Activated T-helper 17 cell treated with anti-CD3 and anti-CD28 coated beads, Interleukin-2, amount 50 U/mL, for 72 hours (primary cell): ENCODE results near the gene GLCCI1. TPM values are rescaled to one million over a fixed set of nuclear protein-coding genes. Genes with fewer than 3 reads are reported as not detected.

Experiments used
- ATAC-seq: fragments of 150-1000 bp; cut with Tn5 transposase; replicated peaks from 2 replicates; pipeline ENCODE4 v1.10.0; 2021; ENCODE audit warnings: mild to moderate bottlenecking, moderate library complexity
- H3K27ac Mint-ChIP-seq: one replicate; pipeline ENCODE4 v1.8.0; 2022; ENCODE audit warnings: mixed read lengths
- H3K27me3 Mint-ChIP-seq: one replicate; pipeline ENCODE4 v1.8.0; 2022; ENCODE audit warnings: mixed read lengths
- H3K36me3 Mint-ChIP-seq: one replicate; pipeline ENCODE4 v1.8.0; 2022; ENCODE audit warnings: low read depth, mild to moderate bottlenecking, mixed read lengths
- H3K4me1 Mint-ChIP-seq: one replicate; pipeline ENCODE4 v1.8.0; 2022; ENCODE audit warnings: mixed read lengths
- H3K4me3 Mint-ChIP-seq: one replicate; pipeline ENCODE4 v1.8.0; 2022; ENCODE audit warnings: mild to moderate bottlenecking, mixed read lengths
- H3K9me3 Mint-ChIP-seq: one replicate; pipeline ENCODE4 v1.8.0; 2022; ENCODE audit warnings: mixed read lengths
- total RNA-seq, 2 donors: library from RNA; stranded (reverse); gene quantifications; one replicate each; pipeline ENCODE4 v1.2.3, GENCODE V29; 2022

Gene GLCCI1
- total RNA-seq, 2 donors from 2014 or later, result 22.3 to 29.1 TPM

DNA sequence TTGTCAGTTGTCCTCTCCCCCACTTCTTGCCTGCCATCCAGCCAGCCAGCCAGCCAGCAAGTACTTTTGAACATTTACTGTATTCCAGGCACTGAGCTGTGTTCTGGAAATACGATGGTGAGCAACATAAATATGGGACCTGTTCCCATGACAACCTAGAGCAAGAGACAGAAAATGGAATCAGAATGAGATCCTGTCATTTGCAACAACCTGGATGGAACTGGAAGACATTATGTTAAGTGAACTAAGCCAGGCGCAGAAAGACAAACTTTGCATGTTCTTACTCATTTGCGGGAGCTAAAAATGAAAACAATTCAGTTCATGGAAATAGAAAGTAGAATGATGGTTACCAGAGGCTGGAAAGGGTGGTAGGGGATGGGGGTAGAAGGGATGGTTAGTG is 152.6 kb downstream of the GLCCI1 start:
- H3K4me3 Mint-ChIP-seq, result peak overlapping the region; percentile 58
- no peaks in the 10 kb centered on the region for H3K27me3 Mint-ChIP-seq
- no peaks in the 10 kb centered on the region for H3K9me3 Mint-ChIP-seq
- H3K27ac Mint-ChIP-seq, result peak overlapping the region; percentile 79
- H3K36me3 Mint-ChIP-seq, result no peaks in the 10 kb centered on the region
- peaks cover 46% of the 10 kb centered on the region for H3K4me1 Mint-ChIP-seq
- no peak for ATAC-seq

DNA sequence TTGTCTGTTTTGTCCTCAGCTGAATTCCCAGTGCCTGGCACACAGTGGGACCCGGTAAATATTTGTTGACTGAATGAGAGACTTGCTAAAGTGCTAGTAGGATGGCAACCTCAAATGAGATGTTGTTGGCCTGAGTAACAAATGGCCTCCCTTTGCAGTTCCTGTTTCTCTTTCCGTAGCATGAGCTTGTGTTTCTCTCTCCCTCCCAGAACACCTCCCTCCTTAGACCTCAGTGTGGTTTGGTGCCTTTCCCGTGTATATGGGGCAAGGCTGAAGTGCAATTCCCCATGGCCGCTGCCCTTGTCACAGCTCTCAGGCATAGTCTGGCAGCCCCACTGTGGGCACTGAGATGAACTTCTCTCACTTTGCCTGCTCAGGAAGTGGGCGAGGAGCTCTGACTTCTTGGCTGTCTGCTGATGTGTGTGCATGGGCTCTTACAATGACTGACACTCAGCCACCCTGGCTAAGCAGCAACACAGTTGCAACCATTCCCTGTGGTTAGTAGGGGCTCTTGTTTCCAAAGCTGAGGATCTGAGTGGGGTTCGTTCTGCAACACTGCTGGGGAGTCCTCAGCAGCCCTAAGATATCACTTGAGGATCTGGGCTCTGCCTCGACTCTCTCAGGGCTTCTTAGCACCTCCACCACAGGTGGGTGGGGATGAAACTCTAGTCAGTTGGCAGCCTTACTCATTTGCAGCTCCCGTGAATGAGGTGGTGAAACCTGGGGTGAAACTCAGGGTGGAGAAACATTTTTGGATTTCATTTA is 157.3 kb downstream of the GLCCI1 start:
- Mint-ChIP-seq H3K36me3 (no peaks in the 10 kb centered on the region), H3K4me1 (peaks cover 56% of the 10 kb centered on the region), H3K27me3 (no peaks in the 10 kb centered on the region), H3K4me3 (peak overlapping the region; percentile 85), H3K27ac (peak overlapping the region; percentile 93), H3K9me3 (no peaks in the 10 kb centered on the region)
- peak; percentile 87 for ATAC-seq

DNA sequence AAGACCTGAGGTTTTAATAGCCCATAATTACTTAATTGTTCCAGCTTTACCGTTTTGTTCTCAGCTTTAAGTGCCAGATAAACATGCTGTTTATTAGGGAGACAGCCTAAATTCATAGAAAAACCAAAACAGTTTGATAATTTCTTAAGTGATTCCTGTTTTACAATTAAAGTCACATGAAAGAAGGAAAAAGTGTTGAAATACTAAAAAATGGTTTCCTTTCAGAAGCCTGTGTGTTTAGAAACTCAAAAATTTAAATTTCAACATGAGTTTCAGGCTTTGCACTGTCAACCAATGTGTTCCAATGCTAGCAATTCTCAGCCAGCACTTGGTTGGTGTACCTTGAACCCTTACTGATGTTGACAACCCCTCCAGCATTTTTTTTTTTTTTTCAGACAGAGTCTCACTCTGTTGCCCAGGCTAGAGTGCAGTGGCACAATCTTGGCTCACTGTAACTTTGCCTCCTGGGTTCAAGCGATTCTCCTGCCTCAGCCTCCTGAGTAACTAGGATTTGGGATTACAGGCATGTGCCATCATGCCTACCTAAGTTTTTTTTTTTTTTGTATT is 158.1 kb downstream of the GLCCI1 start:
- peak overlapping the region; percentile 93 for H3K27ac Mint-ChIP-seq
- H3K36me3 Mint-ChIP-seq, result no peaks in the 10 kb centered on the region
- H3K9me3 Mint-ChIP-seq, result no peaks in the 10 kb centered on the region
- no peaks in the 10 kb centered on the region for H3K27me3 Mint-ChIP-seq
- peak overlapping the region; percentile 85 for H3K4me3 Mint-ChIP-seq
- ATAC-seq, result no peak
- H3K4me1 Mint-ChIP-seq, result peaks cover 50% of the 10 kb centered on the region

- peak overlapping the region; percentile 68 for H3K4me3 Mint-ChIP-seq
- no peak for ATAC-seq
These were observed 160.1 kb downstream of the GLCCI1 start for GRCh38 chr7:8128449-8129317.

GRCh38 chr7:8129318-8129659 is 160.7 kb downstream of the GLCCI1 start:
- no peaks in the 10 kb centered on the region for H3K27me3 Mint-ChIP-seq
- H3K27ac Mint-ChIP-seq, result peak overlapping the region; percentile 47
- H3K9me3 Mint-ChIP-seq, result no peaks in the 10 kb centered on the region
- no peak for ATAC-seq
- peaks cover 4% of the 10 kb centered on the region for H3K36me3 Mint-ChIP-seq
- peak overlapping the region; percentile 68 for H3K4me3 Mint-ChIP-seq
- peaks cover 57% of the 10 kb centered on the region for H3K4me1 Mint-ChIP-seq

More at GRCh38 chr7:8128449-8129317, 160.1 kb downstream of the GLCCI1 start:
- H3K27me3 Mint-ChIP-seq, result no peaks in the 10 kb centered on the region
- H3K4me1 Mint-ChIP-seq, result peaks cover 53% of the 10 kb centered on the region
- peak overlapping the region; percentile 47 for H3K27ac Mint-ChIP-seq
- no peaks in the 10 kb centered on the region for H3K36me3 Mint-ChIP-seq
- H3K9me3 Mint-ChIP-seq, result no peaks in the 10 kb centered on the region

DNA sequence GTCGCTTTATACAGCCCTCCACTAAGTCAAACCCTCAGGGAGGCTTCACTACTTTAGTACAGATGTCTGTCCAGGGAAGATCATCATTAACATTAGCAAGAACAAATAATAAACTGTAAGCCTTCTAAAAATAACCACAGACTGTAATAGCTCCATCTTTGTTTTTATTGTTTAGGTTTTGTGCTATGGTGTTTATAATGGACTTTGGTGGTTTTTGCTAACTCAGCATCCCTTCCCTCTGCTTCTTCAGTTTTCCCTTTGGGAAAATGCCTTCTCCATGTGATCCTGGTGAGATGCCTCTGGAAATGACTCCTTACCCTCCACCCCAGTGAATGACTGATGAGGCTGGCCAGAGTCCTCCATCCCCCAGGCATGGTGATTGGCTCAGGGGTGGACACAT is 162.1 kb downstream of the GLCCI1 start:
- no peak overlapping the region for H3K4me3 Mint-ChIP-seq
- no peak for ATAC-seq
- H3K4me1 Mint-ChIP-seq, result peaks cover 51% of the 10 kb centered on the region
- peak overlapping the region; percentile 21 for H3K27ac Mint-ChIP-seq
- H3K27me3 Mint-ChIP-seq, result no peaks in the 10 kb centered on the region
- H3K9me3 Mint-ChIP-seq, result no peaks in the 10 kb centered on the region
- H3K36me3 Mint-ChIP-seq, result peaks cover 6% of the 10 kb centered on the region

DNA sequence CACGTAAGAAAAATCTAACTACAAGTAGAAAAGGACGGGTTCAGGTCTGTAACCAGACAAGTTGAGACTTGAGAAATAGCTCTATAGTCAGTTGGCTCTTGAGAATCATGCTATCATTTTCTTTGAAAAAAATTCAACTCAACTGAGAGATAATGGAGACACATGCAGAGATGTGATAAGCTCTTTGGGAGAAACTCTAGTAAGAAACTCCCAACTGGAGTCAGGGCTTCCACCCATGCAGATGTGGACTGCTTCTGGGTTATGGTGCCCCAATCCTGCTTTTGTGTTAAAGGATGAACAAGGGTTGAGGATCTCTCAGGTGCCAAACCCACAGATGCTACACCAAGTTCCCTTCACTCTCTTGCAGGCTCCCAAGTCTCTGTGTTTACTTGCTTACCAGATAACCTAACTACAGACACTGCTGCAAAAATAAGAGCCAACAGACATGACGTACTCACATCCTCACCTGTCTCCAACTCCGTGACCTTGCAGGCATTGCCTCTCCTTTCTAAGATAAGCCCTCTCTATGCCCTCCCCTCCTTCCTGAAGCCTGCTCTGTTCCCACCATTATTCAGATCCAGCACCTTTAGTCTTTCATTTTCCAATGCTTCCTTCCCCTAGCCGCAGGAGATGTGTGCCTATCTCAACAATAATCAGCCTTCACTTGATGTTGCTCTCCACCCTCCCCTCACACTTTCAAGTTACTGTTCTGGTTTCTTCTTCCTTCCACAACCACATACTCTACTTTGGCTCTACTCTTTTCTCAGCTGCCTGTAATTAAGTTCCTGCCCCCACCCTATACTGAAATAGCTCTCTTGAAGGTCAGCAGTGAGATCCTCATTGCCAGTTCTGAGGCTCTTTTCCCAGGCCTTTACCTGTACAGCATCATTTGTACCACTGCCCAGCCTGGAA is 163.4 kb downstream of the GLCCI1 start:
- peak; percentile 20 for ATAC-seq
- peak overlapping the region; percentile 26 for H3K27ac Mint-ChIP-seq
- H3K9me3 Mint-ChIP-seq, result no peaks in the 10 kb centered on the region
- H3K36me3 Mint-ChIP-seq, result peaks cover 6% of the 10 kb centered on the region
- H3K27me3 Mint-ChIP-seq, result no peaks in the 10 kb centered on the region
- peak overlapping the region; percentile 58 for H3K4me3 Mint-ChIP-seq
- H3K4me1 Mint-ChIP-seq, result peaks cover 40% of the 10 kb centered on the region

DNA sequence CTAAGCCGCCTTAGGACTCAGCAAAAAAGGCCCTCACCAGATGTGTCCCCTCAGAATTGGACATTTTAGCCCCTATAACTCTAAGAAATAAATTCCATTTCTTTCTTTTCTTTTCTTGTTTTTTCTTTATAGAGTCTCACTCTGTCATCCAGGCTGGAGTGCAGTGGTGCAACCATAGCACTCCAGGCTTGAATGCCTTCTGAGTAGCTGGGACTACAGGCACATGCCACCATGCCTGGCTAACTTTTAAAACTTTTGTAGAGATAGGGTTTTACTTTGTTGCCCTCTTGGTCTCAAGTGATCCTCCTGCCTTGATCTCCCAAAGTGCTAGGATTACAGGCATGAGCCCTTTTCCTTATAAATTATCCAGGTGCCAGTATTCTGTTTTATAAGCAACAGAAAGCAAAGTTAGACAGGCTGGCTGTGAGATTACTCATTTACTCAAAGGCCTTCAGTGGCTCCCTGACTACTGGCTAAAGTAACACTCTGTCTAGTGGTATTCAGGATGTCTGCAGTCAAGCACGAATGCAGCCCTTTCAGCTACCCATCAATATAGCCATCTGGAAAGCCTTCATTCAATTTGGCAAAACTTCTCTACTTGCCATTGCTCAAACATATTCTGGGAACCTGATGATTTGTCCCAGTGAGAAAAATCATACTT is 164.7 kb downstream of the GLCCI1 start:
- H3K4me3 Mint-ChIP-seq, result peak overlapping the region; percentile 58
- peaks cover 6% of the 10 kb centered on the region for H3K36me3 Mint-ChIP-seq
- peak overlapping the region; percentile 75 for H3K27ac Mint-ChIP-seq
- no peak for ATAC-seq
- peaks cover 31% of the 10 kb centered on the region for H3K4me1 Mint-ChIP-seq
- H3K9me3 Mint-ChIP-seq, result no peaks in the 10 kb centered on the region
- no peaks in the 10 kb centered on the region for H3K27me3 Mint-ChIP-seq

- Mint-ChIP-seq H3K27me3 (no peaks in the 10 kb centered on the region), H3K36me3 (peaks cover 6% of the 10 kb centered on the region), H3K4me3 (peak overlapping the region; percentile 58), H3K4me1 (peaks cover 26% of the 10 kb centered on the region), H3K27ac (peak overlapping the region; percentile 75), H3K9me3 (no peaks in the 10 kb centered on the region)
- peak; percentile 81 for ATAC-seq
These were observed 165.6 kb downstream of the GLCCI1 start for GRCh38 chr7:8134089-8134733.

DNA sequence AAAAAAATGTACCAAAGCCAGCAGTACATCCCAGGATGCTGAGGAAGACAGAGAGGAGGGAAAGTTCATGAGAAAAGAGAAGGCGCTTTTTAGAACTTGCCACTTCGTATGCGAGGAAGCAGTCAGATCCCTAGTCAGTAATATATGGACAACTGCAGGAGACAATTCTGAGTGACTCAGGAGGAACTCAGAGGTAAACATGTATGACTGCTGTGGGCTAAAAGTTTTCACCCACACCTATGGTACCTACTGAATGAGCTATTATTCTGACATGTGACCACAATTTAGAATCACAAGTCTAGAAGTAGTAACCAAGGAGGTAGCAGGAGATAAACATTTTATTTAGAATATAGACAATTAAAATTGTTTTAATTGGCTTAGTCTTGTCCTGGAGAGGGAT is 166.8 kb downstream of the GLCCI1 start:
- Mint-ChIP-seq H3K9me3 (no peaks in the 10 kb centered on the region), H3K36me3 (peaks cover 6% of the 10 kb centered on the region), H3K27ac (peak overlapping the region; percentile 75), H3K4me3 (no peak overlapping the region), H3K27me3 (no peaks in the 10 kb centered on the region), H3K4me1 (peaks cover 26% of the 10 kb centered on the region)
- ATAC-seq, result peak; percentile 73

DNA sequence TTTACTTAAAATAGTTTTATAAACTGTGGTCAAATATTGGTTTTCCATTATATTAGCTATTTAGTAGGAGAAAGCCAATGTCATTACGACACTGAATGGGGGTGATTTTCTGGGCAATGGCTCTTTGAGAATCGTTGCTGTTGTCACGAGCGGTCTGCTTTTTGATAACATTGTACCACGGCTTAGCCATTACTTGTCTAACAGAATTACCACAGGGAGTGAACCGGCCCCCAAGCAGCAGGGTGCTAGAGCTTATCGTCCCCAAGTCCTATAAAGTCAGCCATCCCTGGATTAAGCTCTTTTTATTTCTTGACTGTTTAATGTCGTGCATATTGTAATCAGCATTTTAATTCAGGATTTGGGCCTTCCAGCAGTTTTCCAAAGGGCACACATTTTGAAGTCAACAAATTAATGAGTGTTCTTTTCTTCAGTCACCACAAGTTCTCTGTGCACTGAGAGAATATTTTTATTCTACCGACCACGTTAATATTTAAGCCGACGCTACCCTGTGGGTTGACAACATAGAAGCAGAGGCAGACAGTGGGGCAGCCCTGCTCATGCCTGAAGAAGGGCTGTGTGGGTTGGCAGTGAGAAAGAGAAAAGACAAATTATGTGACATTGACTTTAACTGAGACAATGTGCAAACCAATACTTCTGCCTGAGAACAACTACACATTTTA is 167.6 kb downstream of the GLCCI1 start:
- H3K27ac Mint-ChIP-seq, result no peak overlapping the region
- no peak overlapping the region for H3K4me3 Mint-ChIP-seq
- ATAC-seq, result no peak
- H3K4me1 Mint-ChIP-seq, result peaks cover 25% of the 10 kb centered on the region
- peaks cover 6% of the 10 kb centered on the region for H3K36me3 Mint-ChIP-seq
- H3K9me3 Mint-ChIP-seq, result no peaks in the 10 kb centered on the region
- no peaks in the 10 kb centered on the region for H3K27me3 Mint-ChIP-seq
